ENCODE results near the gene RRH. TPM values are rescaled to one million over a fixed set of nuclear protein-coding genes. Genes with fewer than 3 reads are reported as not detected.
"Not testable (repeated sequence)": the region's sequence is repeated elsewhere in the genome, so short reads cannot be mapped to it uniquely, and the experiment has no call there.

The RRH gene
- total RNA-seq, 6 experiments from 2014 or later = 0.18 to 0.25 TPM; not detected in 4

- peaks cover 0 to 7% (median 0%) of the 10 kb centered on the region in 4 donors for H3K4me1 ChIP-seq
- ATAC-seq = no peak
- H3K4me3 ChIP-seq = no peak overlapping the region
- WGBS (ENCODE audit: insufficient coverage, low coverage, low lambda C conversion rate, missing lambda C conversion rate) = 100% methylated on average over 1 of the region's 2 CpGs
- no peak for TF ChIP-seq CTCF (IDR thresholded peaks at IDR 0.05)
- TF ChIP-seq POLR2A (IDR thresholded peaks at IDR 0.05) = no peak
- no peak overlapping the region for H3K27ac ChIP-seq
- intact Hi-C loops (cut with DNase I) = no loop called here
- no peaks in the 10 kb centered on the region for H3K27me3 ChIP-seq
- no peaks in the 10 kb centered on the region for H3K36me3 ChIP-seq
- DNase-seq = no peak
- no peaks in the 10 kb centered on the region for H3K9me3 ChIP-seq
These were observed 44.3 kb downstream of the RRH start for GRCh38 chr4:109872065-109872464.

DNA sequence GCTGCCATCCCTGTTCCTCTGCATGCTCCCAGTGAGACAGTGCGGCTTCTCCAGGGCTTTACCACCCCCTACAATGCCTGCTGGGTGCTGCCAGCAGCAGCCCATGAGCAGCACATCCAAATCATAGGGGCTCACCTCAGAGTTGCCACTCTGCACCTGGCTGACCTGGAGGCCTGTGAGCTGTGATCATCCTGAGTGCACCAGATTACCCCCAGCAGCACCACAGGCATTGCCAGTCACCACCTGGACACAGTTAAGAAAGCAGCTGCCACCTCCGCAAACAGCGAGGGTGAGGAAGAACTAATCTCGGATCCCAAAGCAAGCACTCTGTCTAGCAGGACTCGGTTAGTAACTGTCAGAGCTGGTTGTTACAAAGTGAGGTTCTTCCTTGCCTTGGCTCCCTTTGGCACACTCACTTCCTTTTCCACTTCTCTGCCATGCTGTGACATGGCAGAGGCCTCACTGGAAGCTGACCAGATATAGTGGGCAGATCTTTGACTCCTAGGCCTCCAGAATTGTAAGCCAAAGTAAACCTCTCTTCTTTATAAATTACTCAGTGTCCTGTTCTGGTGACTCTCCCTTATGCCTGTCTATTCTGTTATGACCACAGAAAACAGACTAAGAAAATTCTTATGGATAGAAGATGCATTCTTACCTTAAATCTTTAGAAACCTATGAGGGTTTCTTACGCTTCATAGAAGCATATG, 45.3 kb downstream of the RRH start:
- WGBS (ENCODE audit: insufficient coverage, low coverage, low lambda C conversion rate, missing lambda C conversion rate) = 94% methylated on average over 1 of the region's 6 CpGs
- peak in 2 of 4 donors; percentile 39 to 50 for ATAC-seq

DNA sequence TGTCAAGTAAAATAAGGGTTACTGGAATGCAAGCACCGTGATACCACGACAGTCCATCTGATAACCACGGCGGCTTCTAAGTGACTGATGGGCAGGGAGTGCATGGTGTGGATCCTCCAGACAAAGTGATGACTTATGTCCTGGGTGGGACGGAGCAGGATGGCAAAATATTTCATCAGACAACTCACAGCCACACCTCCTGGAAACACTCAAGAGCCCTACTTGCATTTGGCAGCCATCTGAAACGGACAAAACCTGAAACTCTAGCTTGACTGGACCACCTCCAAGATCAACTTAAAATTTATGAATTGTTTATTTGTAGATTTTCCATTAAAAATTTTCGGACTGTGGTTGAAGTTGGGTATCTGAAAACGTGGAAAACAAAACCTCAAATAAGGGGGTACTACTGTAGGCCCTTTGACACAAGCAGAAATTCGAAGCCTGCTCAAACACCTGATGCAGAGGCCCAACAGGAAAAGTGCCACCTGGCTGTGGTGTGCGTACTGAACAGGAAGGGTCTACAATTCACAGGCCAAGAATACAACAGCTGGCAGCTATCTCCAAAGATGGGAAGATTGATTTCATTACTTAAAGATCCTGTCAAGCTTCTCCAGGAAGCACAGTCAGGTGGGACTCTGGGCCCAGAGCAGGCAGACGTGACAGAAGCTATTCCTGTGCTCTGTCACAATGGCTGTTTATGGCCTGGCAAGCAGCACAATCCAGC, 46.2 kb downstream of the RRH start:
- ATAC-seq (peak in 1 of 4 donors; percentile 29), DNase-seq (no peak)
- Histone ChIP-seq H3K36me3 (no peaks in the 10 kb centered on the region), H3K27me3 (no peaks in the 10 kb centered on the region), H3K9me3 (no peaks in the 10 kb centered on the region), H3K4me3 (no peak overlapping the region), H3K27ac (no peak overlapping the region), H3K4me1 (peaks cover 0 to 7% (median 0%) of the 10 kb centered on the region in 4 donors)
- 43% methylated on average over 8 of the region's 11 CpGs for WGBS (ENCODE audit: insufficient coverage, low coverage, low lambda C conversion rate, missing lambda C conversion rate)
- intact Hi-C loops (cut with DNase I) = no loop called here
- TF ChIP-seq CTCF (IDR thresholded peaks at IDR 0.05) = no peak
- no peak for TF ChIP-seq POLR2A (IDR thresholded peaks at IDR 0.05)

More for the DNA sequence above, 45.3 kb downstream of the RRH start:
- no peaks in the 10 kb centered on the region for H3K27me3 ChIP-seq
- TF ChIP-seq CTCF (IDR thresholded peaks at IDR 0.05) (no peak), POLR2A (IDR thresholded peaks at IDR 0.05) (no peak)
- intact Hi-C loops (cut with DNase I) = no loop called here
- no peaks in the 10 kb centered on the region for H3K36me3 ChIP-seq
- no peak overlapping the region for H3K27ac ChIP-seq
- no peak for DNase-seq
- peaks cover 0 to 7% (median 0%) of the 10 kb centered on the region in 4 donors for H3K4me1 ChIP-seq
- no peak overlapping the region for H3K4me3 ChIP-seq
- no peaks in the 10 kb centered on the region for H3K9me3 ChIP-seq

- DNase-seq (no peak), ATAC-seq (no peak)
- TF ChIP-seq POLR2A (IDR thresholded peaks at IDR 0.05) = no peak
- no peak for TF ChIP-seq CTCF (IDR thresholded peaks at IDR 0.05)
- H3K9me3 ChIP-seq = no peaks in the 10 kb centered on the region
- H3K4me1 ChIP-seq = peaks cover 0 to 7% (median 0%) of the 10 kb centered on the region in 4 donors
- WGBS (ENCODE audit: insufficient coverage, low coverage, low lambda C conversion rate, missing lambda C conversion rate) = 83% methylated on average over 1 of the region's 1 CpG
- no peaks in the 10 kb centered on the region for H3K36me3 ChIP-seq
- H3K27ac ChIP-seq = no peak overlapping the region
- intact Hi-C loops (cut with DNase I) = no loop called here
- H3K27me3 ChIP-seq = no peaks in the 10 kb centered on the region
- H3K4me3 ChIP-seq = no peak overlapping the region
These were observed 47.3 kb downstream of the RRH start for GRCh38 chr4:109875106-109875505.

DNA sequence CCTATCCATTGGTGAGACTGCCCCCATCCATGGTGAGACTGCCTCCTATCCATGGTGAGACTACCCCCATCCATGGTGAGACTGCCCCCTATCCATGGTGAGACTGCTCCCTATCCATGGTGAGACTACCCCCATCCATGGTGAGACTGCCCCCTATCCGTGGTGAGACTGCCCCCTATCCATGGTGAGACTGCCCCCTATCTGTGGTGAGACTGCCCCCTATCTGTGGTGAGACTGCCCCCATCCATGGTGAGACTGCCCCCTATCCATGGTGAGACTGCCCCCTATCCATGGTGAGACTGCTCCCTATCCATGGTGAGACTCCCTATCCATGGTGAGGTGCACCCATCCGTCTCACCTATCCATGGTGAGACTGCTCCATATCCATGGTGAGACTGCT, 47.8 kb downstream of the RRH start:
- DNase-seq; H3K27ac ChIP-seq; H3K36me3 ChIP-seq; ATAC-seq; H3K27me3 ChIP-seq; intact Hi-C loops (cut with DNase I); H3K4me1 ChIP-seq; H3K4me3 ChIP-seq; H3K9me3 ChIP-seq: not testable (repeated sequence)
- 22% methylated on average over 1 of the region's 2 CpGs for WGBS (ENCODE audit: insufficient coverage, low coverage, low lambda C conversion rate, missing lambda C conversion rate)

All from right lobe of liver (tissue), 6 donors.